Ascending aorta (tissue), 2 donors: ENCODE data around the gene METTL9. TPM values are rescaled to one million over a fixed set of nuclear protein-coding genes. Genes with fewer than 3 reads are reported as not detected.
"Not testable (repeated sequence)": the region's sequence is repeated elsewhere in the genome, so short reads cannot be mapped to it uniquely, and the experiment has no call there.

Experiments used
- DNase-seq, 2 donors: peaks; one replicate each; pipeline ENCODE4 v3.0.0-alpha.2; 2019; ENCODE audit warnings: low spot score in 2 of 2
- H3K27ac ChIP-seq, 2 donors: fragments of 200-600 bp; sonication (generic); one replicate each; pipeline ENCODE4 v1.5.1; 2016 to 2017; ENCODE audit warnings: mild to moderate bottlenecking in 1 of 2
- H3K27me3 ChIP-seq: fragments of 200-600 bp; sonication (generic); one replicate; pipeline ENCODE4 v1.5.1; 2017
- H3K36me3 ChIP-seq, 2 donors: fragments of 200-600 bp; sonication (generic); one replicate each; pipeline ENCODE4 v1.5.1; 2016
- H3K4me1 ChIP-seq, 2 donors: fragments of 200-600 bp; sonication (generic); one replicate each; pipeline ENCODE4 v1.5.1; 2016 to 2017; ENCODE audit warnings: mild to moderate bottlenecking in 1 of 2
- H3K4me3 ChIP-seq, 2 donors: fragments of 200-600 bp; sonication (generic); one replicate each; pipeline ENCODE4 v1.5.1; 2016 to 2017; ENCODE audit warnings: mild to moderate bottlenecking in 1 of 2
- H3K9me3 ChIP-seq, 2 donors: fragments of 200-600 bp; sonication (generic); one replicate each; pipeline ENCODE4 v1.5.1; 2016
- intact Hi-C: fragments of 100-400 bp; cut with DNase I; formaldehyde crosslinking; loops from one replicate; pipeline ENCODE4 v1.15.1; 2023
- total RNA-seq: library from RNA; depleted of rRNA; stranded (reverse); fragments of >200 nt; gene quantifications from one replicate; pipeline ENCODE4 v1.1.0, GENCODE V29; 2016
- TF ChIP-seq, protein P1 (sequence below), 3 experiments: fragments of 200-600 bp in 2 of 3; fragments of 450-650 bp in 1 of 3; sonication (generic) in 2 of 3; IDR thresholded peaks; one replicate each; pipeline ENCODE4 v1.5.1; 2016 to 2019; ENCODE audit warnings: antibody characterized with exemption in 3 of 3, mild to moderate bottlenecking in 1 of 3, moderate library complexity in 1 of 3

METTL9 gene
- total RNA-seq, 1 donor from 2014 or later: 168 TPM

DNA sequence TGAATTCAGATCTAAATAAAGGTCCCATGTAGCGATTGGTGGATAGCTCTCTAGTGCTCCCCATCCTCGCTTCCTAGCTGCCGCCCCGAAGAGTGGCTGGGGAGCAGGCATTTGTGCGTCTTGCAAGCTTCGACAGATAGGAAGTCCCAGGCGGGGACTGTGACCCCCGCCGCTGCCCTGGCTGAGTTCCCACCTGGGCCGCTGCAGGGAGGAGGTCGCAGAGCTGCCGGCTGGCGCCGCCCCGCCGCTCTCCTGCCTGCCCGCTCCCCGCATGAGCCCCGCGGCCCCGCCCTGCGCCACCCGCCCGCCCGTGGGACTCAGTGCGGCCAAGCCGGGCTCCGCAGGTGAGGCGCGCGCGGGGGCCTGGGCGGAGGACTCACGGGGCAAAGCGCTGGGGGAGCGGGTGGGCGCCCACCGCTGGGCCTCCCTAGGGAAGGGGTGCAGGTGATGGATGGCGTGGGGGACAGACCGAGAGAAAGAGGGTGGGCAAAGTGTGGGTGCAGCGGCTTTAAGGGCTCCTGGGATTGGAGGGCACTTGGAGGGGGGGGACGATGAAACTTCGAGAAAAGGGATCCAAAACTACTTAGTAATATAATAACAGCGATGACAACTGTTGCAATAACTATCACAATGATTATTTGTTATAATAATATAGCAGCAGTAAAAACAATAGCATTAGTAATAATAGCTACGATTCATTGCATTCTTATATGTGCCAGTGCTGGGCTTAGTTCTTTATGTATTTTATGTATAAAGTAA lies 64.7 kb downstream of the METTL9 start, which contains the start of gene OTOA:
Gene OTOA (plus strand): TSS at position 80 of the 759 bp plus-strand sequence. CDS start 14,547 bp downstream, outside the sequence.
- Histone ChIP-seq H3K27me3 (no peaks in the 10 kb centered on the region), H3K9me3 (no peaks in the 10 kb centered on the region), H3K27ac (no peak within 1 kb of the TSS), H3K36me3 (no peaks in the 10 kb centered on the region), H3K4me1 (peaks cover 0 to 4% of the 10 kb centered on the region in 2 donors), H3K4me3 (peak within 1 kb of the TSS; percentile 31 to 43)
- TF ChIP-seq, protein P1, sequence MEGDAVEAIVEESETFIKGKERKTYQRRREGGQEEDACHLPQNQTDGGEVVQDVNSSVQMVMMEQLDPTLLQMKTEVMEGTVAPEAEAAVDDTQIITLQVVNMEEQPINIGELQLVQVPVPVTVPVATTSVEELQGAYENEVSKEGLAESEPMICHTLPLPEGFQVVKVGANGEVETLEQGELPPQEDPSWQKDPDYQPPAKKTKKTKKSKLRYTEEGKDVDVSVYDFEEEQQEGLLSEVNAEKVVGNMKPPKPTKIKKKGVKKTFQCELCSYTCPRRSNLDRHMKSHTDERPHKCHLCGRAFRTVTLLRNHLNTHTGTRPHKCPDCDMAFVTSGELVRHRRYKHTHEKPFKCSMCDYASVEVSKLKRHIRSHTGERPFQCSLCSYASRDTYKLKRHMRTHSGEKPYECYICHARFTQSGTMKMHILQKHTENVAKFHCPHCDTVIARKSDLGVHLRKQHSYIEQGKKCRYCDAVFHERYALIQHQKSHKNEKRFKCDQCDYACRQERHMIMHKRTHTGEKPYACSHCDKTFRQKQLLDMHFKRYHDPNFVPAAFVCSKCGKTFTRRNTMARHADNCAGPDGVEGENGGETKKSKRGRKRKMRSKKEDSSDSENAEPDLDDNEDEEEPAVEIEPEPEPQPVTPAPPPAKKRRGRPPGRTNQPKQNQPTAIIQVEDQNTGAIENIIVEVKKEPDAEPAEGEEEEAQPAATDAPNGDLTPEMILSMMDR (IDR thresholded peaks at IDR 0.05): no peak
- peak in 1 of 2 donors; percentile 50 for DNase-seq
- intact Hi-C loops: no loop called here

DNA sequence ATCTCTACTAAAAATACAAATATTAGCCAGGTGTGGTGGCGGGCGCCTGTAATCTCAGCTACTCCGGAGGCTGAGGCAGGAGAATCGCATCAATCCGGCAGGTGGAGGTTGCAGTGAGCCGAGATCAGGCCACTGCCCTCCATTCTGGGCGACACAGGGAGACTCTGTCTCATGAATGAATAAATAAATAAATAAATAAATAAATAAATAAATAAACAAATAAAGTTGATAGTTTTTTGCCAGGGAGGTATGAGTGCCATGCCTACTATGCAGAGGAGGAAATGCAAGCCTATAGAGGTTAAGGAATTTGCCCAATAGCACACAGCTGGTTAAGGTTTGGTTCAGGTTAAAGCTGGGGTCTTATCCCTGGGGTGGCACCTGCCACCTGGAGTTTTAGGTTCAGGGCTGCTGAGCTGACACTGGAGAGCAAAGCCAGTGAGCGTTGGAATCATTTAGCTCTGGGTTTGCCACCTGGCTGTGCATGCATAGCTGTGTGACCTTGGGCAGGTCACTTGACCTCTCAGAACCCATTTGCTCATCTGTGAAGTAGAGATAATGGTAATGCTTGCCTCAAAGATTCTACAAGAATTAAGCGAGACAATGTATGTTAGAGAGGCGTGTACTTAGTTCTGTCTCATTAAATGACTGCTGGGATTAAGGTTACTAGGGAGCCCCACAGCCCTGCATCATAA lies 65.6 kb downstream of the METTL9 start:
- no peaks in the 10 kb centered on the region for H3K9me3 ChIP-seq
- TF ChIP-seq, protein P1 (IDR thresholded peaks at IDR 0.05): no peak
- no peak overlapping the region for H3K4me3 ChIP-seq
- no peaks in the 10 kb centered on the region for H3K27me3 ChIP-seq
- H3K36me3 ChIP-seq: no peaks in the 10 kb centered on the region
- peaks cover 0 to 4% of the 10 kb centered on the region in 2 donors for H3K4me1 ChIP-seq
- intact Hi-C loops: no loop called here
- H3K27ac ChIP-seq: no peak overlapping the region
- DNase-seq: no peak

DNA sequence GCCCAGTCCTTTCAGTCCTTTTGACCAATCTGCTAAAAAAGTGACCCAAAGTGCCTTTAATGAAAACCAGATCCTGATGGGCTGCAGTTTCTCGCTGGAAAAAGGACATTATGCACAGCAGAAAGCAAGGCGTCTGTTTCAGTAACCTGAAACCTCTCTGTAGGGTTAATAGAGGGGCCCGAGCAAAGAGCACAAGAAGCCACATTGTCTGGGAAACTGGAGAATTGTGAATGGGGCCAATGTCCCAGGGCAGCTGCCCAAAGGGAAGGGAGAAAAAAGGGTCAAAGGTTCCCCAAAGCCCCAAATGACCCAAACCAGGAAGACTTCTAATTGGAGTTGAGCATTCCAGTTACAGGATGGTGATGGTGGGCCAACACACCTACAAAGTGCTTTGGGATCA lies 67.4 kb downstream of the METTL9 start:
- Histone ChIP-seq H3K9me3 (no peaks in the 10 kb centered on the region), H3K4me1 (peaks cover 0 to 4% of the 10 kb centered on the region in 2 donors), H3K27me3 (no peaks in the 10 kb centered on the region), H3K36me3 (no peaks in the 10 kb centered on the region), H3K4me3 (no peak overlapping the region), H3K27ac (no peak overlapping the region)
- TF ChIP-seq, protein P1 (IDR thresholded peaks at IDR 0.05): no peak
- DNase-seq: no peak
- intact Hi-C loops: no loop called here

DNA sequence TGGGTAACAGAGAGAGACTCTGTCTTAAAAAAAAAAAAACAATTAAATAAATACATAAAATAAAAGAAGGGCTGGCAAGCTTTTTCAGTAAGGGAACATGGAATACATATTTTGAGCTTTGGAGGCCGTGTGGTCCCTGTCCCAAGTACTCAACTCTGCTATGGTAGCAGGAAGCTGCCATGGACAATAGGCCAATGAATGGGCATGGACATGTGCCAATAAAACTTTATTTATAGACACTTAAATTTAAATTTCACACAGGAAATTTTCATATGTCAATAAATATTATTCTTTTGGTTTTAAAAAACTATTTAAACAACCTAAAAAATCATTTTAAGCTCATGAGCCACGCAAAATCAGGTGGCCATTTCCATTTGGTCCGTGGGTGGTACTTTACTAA lies 68.2 kb downstream of the METTL9 start:
- no peak overlapping the region for H3K27ac ChIP-seq
- no peak overlapping the region for H3K4me3 ChIP-seq
- no peaks in the 10 kb centered on the region for H3K36me3 ChIP-seq
- H3K27me3 ChIP-seq: no peaks in the 10 kb centered on the region
- intact Hi-C loops: no loop called here
- H3K9me3 ChIP-seq: no peaks in the 10 kb centered on the region
- TF ChIP-seq, protein P1 (IDR thresholded peaks at IDR 0.05): no peak
- no peak for DNase-seq
- H3K4me1 ChIP-seq: peaks cover 0 to 4% of the 10 kb centered on the region in 2 donors

DNA sequence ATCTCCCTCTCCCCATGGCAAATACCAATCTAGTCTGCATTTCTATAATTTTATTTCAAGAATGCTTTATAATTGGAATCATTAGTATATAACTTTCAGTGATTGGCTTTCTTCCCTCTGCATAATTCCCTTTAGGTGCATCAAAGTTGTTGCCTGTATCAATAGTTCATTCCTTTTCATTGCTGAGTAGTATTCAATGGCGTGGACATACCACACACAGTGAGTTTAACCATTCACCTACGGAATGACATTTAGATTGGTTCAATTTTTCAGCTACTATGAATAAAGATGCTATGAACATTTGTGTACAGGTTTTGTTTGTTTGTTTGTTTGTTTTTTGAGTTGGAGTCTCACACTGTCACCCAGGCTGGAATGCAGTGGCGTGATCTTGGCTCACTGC lies 74.1 kb downstream of the METTL9 start:
- H3K4me1 ChIP-seq: no peaks in the 10 kb centered on the region
- peaks cover 0 to 6% of the 10 kb centered on the region in 2 donors for H3K9me3 ChIP-seq
- intact Hi-C loops: no loop called here
- no peaks in the 10 kb centered on the region for H3K27me3 ChIP-seq
- H3K4me3 ChIP-seq: no peak overlapping the region
- TF ChIP-seq, protein P1 (IDR thresholded peaks at IDR 0.05): no peak
- H3K27ac ChIP-seq: no peak overlapping the region
- DNase-seq: no peak
- H3K36me3 ChIP-seq: no peaks in the 10 kb centered on the region

DNA sequence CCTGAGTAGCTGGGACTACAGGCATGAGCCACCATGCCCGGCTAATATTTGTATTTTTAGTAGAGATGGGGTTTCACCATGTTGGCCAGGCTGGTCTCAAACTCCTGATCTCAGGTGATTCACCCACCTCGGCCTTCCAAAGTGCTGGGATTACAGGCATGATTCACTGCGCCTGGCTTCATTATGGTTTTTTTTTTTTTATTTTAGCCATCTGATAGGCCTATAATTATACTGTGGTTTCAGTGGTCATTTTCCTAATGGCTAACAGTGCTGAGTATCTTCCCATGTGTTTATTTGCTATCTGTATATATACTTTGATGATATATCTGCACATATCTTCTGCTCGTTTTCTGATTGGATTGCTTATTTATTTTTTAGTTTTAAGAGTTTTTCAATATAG lies 75.1 kb downstream of the METTL9 start:
- H3K4me1 ChIP-seq, H3K36me3 ChIP-seq, H3K27ac ChIP-seq, H3K27me3 ChIP-seq, H3K4me3 ChIP-seq, H3K9me3 ChIP-seq, DNase-seq, intact Hi-C loops: not testable (repeated sequence)

DNA sequence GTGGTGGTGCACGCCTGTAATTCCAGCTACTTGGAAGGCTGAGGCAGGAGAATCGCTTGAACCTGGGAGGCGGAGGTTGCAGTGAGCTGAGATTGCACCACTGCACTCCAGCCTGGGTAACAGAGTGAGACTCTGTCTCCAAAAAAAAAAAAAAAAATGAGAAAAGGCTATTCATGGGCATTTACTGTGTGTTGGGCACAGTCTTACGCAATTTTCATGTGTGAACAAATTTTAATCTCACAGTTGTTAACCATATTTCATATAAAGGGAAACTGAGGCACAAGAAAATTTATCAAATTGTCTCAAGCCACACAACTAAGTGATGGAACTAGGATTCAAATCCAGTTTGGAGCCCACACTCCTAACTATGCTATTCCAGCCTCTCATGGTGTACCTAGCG lies 81.3 kb downstream of the METTL9 start:
- intact Hi-C loops, H3K27ac ChIP-seq, H3K4me1 ChIP-seq, H3K36me3 ChIP-seq, DNase-seq, H3K9me3 ChIP-seq, H3K4me3 ChIP-seq, H3K27me3 ChIP-seq: not testable (repeated sequence)
